Keratinocyte (primary cell): ENCODE measurements around the gene ZNF691.

Experiments
- EZH2 ChIP-seq: IDR thresholded peaks from one replicate; pipeline ENCODE4 v1.6.1; 2012; ENCODE audit warnings: inconsistent platforms, mild to moderate bottlenecking, low read length, moderate library complexity
- TF ChIP-seq, protein P1 (sequence below), 3 experiments: IDR thresholded peaks in 1 of 3; conservative IDR thresholded peaks in 1 of 3; optimal IDR thresholded peaks in 1 of 3; 2 replicates in 2 of 3; 3 replicates in 1 of 3; pipeline versions ENCODE3 to v1.5.1; 2011; ENCODE audit warnings: low read length in 3 of 3, mild to moderate bottlenecking in 3 of 3, moderate library complexity in 2 of 3, control low read depth in 1 of 3, inconsistent platforms in 1 of 3; ENCODE audit not compliant: insufficient read depth in 2 of 3; ENCODE audit errors: extremely low read depth in 1 of 3

DNA sequence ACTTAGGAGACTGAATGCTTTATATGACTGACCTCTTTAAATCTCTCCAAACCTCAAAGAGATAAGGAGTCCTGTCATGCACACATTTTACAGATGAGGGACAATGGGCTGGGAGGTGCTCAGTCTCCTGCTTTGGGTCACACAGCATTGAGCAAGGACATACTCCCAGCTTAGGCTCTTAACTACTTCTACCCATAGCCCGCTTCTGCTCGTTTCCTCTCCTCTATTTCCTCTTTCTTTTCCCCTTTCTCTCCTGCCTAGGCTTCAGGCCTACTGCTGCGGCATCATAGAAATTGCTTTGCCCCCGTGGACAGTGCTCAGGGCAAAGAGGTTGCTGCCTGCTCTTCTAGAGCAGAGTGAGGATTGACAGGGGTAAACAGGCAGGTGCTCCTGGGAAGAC lies 12.4 kb upstream of the ZNF691 start:
- TF ChIP-seq, protein P1, sequence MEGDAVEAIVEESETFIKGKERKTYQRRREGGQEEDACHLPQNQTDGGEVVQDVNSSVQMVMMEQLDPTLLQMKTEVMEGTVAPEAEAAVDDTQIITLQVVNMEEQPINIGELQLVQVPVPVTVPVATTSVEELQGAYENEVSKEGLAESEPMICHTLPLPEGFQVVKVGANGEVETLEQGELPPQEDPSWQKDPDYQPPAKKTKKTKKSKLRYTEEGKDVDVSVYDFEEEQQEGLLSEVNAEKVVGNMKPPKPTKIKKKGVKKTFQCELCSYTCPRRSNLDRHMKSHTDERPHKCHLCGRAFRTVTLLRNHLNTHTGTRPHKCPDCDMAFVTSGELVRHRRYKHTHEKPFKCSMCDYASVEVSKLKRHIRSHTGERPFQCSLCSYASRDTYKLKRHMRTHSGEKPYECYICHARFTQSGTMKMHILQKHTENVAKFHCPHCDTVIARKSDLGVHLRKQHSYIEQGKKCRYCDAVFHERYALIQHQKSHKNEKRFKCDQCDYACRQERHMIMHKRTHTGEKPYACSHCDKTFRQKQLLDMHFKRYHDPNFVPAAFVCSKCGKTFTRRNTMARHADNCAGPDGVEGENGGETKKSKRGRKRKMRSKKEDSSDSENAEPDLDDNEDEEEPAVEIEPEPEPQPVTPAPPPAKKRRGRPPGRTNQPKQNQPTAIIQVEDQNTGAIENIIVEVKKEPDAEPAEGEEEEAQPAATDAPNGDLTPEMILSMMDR (optimal IDR thresholded peaks at IDR 0.05 in 1 of 3, IDR thresholded peaks at IDR 0.05 in 1 of 3, conservative IDR thresholded peaks at IDR 0.05 in 1 of 3; ENCODE audit: extremely low read depth in 1 of 3, insufficient read depth in 2 of 3, low read length in 3 of 3): no peak
- TF ChIP-seq EZH2: no peak
